HEK293 (cell line): Measurements from ENCODE around the gene GABPB1.
A peak's percentile ranks its signal among the peaks of the same experiment; 100 is the strongest.
"Not testable (repeated sequence)": the region's sequence is repeated elsewhere in the genome, so short reads cannot be mapped to it uniquely, and the experiment has no call there.

Source experiments
- CTCF ChIA-PET: fragments of 350-600 bp; formaldehyde crosslinking; extraction: SDS; loops from one replicate; lab custom pipeline; 2021; ENCODE audit warnings: antibody characterized with exemption; lab: Yijun Ruan, JAX
- POLR2A ChIA-PET: fragments of 300-600 bp; formaldehyde crosslinking; extraction: SDS; loops from one replicate; lab custom pipeline; 2020; ENCODE audit warnings: antibody characterized with exemption, inconsistent platforms; lab: Yijun Ruan, JAX
- H3K27ac ChIP-seq: fragments of 200-500 bp; sonication (Bioruptor generic); 2 replicates; pipeline ENCODE4 v1.5.1; 2014; ENCODE audit warnings: low read depth, low read length, control low read depth, inconsistent platforms; ENCODE audit errors: extremely low read depth
- H3K36me3 ChIP-seq, 2 experiments: fragments of 200-500 bp in 1 of 2; sonication (Bioruptor generic) in 1 of 2; 1 replicate in 1 of 2; 2 replicates in 1 of 2; pipeline ENCODE4 v1.5.1; 2014 to 2017; ENCODE audit warnings: inconsistent platforms in 2 of 2, low read length in 2 of 2; ENCODE audit not compliant: control insufficient read depth in 2 of 2, insufficient read depth in 1 of 2
- H3K4me1 ChIP-seq: fragments of 200-500 bp; sonication (Bioruptor generic); 2 replicates; pipeline ENCODE4 v1.5.1; 2014; ENCODE audit warnings: mild to moderate bottlenecking, low read length, inconsistent platforms; ENCODE audit not compliant: control insufficient read depth, insufficient read depth
- H3K4me3 ChIP-seq: 2 replicates; pipeline ENCODE4 v1.5.1; 2011; ENCODE audit warnings: low read depth, mild to moderate bottlenecking, control low read depth, low read length, moderate library complexity
- H3K9me3 ChIP-seq: fragments of 200-500 bp; sonication (Bioruptor generic); 2 replicates; pipeline ENCODE4 v1.5.1; 2014; ENCODE audit warnings: low read depth, low read length, inconsistent platforms; ENCODE audit not compliant: control insufficient read depth, insufficient read depth
- SP3 ChIP-seq: fragments of 450-650 bp; formaldehyde crosslinking; IDR thresholded peaks from 2 replicates; pipeline ENCODE4 v1.5.1; 2016; ENCODE audit warnings: missing biosample characterization, missing genetic modification characterization
- YY2 ChIP-seq: fragments of 450-650 bp; formaldehyde crosslinking; IDR thresholded peaks from 2 replicates; pipeline ENCODE4 v1.5.1; 2016; ENCODE audit warnings: missing biosample characterization, missing genetic modification characterization
- ZBTB8A ChIP-seq: fragments of 450-650 bp; formaldehyde crosslinking; IDR thresholded peaks from 2 replicates; pipeline ENCODE4 v1.5.1; 2016; ENCODE audit warnings: missing biosample characterization, missing genetic modification characterization
- ZIC2 ChIP-seq: fragments of 450-650 bp; formaldehyde crosslinking; IDR thresholded peaks from 2 replicates; pipeline ENCODE4 v1.5.1; 2016; ENCODE audit warnings: missing biosample characterization, missing genetic modification characterization
- ZNF16 ChIP-seq: fragments of 450-650 bp; formaldehyde crosslinking; IDR thresholded peaks from 2 replicates; pipeline ENCODE4 v1.5.1; 2016; ENCODE audit warnings: low read depth, missing biosample characterization, missing genetic modification characterization
- ZNF600 ChIP-seq: fragments of 450-650 bp; formaldehyde crosslinking; IDR thresholded peaks from 2 replicates; pipeline ENCODE4 v1.5.1; 2016; ENCODE audit warnings: missing biosample characterization, missing genetic modification characterization
- ZSCAN23 ChIP-seq: fragments of 450-650 bp; formaldehyde crosslinking; IDR thresholded peaks from 2 replicates; pipeline ENCODE4 v1.5.1; 2016; ENCODE audit warnings: missing biosample characterization, missing genetic modification characterization
- ZSCAN4 ChIP-seq: fragments of 450-650 bp; formaldehyde crosslinking; IDR thresholded peaks from 2 replicates; pipeline ENCODE4 v1.5.1; 2017; ENCODE audit warnings: missing biosample characterization, missing genetic modification characterization
- TF ChIP-seq, protein P1 (sequence below): fragments of 450-650 bp; formaldehyde crosslinking; IDR thresholded peaks from 2 replicates; pipeline ENCODE4 v1.5.1; 2016; ENCODE audit warnings: missing biosample characterization, missing genetic modification characterization
- TF ChIP-seq, protein P2 (sequence below): fragments of 450-650 bp; formaldehyde crosslinking; IDR thresholded peaks from 2 replicates; pipeline ENCODE4 v1.5.1; 2016; ENCODE audit warnings: missing biosample characterization, missing genetic modification characterization
- TF ChIP-seq, protein P3 (sequence below): fragments of 450-650 bp; formaldehyde crosslinking; IDR thresholded peaks from 2 replicates; pipeline ENCODE4 v1.5.1; 2016; ENCODE audit warnings: missing biosample characterization, missing genetic modification characterization
- TF ChIP-seq, protein P4 (sequence below): fragments of 450-650 bp; formaldehyde crosslinking; IDR thresholded peaks from 2 replicates; pipeline ENCODE4 v1.5.0; 2017; ENCODE audit warnings: missing biosample characterization, missing genetic modification characterization, borderline replicate concordance

Gene GABPB1

GRCh38 chr15:50354838-50355618, at the start of gene GABPB1 (continued):
- TF ChIP-seq, protein P1, sequence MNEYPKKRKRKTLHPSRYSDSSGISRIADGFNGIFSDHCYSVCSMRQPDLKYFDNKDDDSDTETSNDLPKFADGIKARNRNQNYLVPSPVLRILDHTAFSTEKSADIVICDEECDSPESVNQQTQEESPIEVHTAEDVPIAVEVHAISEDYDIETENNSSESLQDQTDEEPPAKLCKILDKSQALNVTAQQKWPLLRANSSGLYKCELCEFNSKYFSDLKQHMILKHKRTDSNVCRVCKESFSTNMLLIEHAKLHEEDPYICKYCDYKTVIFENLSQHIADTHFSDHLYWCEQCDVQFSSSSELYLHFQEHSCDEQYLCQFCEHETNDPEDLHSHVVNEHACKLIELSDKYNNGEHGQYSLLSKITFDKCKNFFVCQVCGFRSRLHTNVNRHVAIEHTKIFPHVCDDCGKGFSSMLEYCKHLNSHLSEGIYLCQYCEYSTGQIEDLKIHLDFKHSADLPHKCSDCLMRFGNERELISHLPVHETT = peak; percentile 85
- TF ChIP-seq ZSCAN4 = peak; percentile 56; the same call in 1 of the 2 replicates
- TF ChIP-seq, protein P2, sequence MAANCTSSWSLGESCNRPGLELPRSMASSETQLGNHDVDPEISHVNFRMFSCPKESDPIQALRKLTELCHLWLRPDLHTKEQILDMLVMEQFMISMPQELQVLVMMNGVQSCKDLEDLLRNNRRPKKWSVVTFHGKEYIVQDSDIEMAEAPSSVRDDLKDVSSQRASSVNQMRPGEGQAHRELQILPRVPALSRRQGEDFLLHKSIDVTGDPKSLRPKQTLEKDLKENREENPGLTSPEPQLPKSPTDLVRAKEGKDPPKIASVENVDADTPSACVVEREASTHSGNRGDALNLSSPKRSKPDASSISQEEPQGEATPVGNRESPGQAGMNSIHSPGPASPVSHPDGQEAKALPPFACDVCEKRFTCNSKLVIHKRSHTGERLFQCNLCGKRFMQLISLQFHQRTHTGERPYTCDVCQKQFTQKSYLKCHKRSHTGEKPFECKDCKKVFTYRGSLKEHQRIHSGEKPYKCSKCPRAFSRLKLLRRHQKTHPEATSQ (tag by site-specific recombination) = peak; percentile 49; the same call in 1 of the 2 replicates
- TF ChIP-seq, protein P3, sequence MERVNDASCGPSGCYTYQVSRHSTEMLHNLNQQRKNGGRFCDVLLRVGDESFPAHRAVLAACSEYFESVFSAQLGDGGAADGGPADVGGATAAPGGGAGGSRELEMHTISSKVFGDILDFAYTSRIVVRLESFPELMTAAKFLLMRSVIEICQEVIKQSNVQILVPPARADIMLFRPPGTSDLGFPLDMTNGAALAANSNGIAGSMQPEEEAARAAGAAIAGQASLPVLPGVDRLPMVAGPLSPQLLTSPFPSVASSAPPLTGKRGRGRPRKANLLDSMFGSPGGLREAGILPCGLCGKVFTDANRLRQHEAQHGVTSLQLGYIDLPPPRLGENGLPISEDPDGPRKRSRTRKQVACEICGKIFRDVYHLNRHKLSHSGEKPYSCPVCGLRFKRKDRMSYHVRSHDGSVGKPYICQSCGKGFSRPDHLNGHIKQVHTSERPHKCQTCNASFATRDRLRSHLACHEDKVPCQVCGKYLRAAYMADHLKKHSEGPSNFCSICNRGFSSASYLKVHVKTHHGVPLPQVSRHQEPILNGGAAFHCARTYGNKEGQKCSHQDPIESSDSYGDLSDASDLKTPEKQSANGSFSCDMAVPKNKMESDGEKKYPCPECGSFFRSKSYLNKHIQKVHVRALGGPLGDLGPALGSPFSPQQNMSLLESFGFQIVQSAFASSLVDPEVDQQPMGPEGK = peak; percentile 82
- peak; percentile 58; the same call in 1 of the 2 replicates for TF ChIP-seq ZNF600
- TF ChIP-seq ZSCAN23 (tag by site-specific recombination) = peak; percentile 92
- TF ChIP-seq ZBTB8A = peak; percentile 60; the same call in 1 of the 2 replicates
- TF ChIP-seq, protein P4, sequence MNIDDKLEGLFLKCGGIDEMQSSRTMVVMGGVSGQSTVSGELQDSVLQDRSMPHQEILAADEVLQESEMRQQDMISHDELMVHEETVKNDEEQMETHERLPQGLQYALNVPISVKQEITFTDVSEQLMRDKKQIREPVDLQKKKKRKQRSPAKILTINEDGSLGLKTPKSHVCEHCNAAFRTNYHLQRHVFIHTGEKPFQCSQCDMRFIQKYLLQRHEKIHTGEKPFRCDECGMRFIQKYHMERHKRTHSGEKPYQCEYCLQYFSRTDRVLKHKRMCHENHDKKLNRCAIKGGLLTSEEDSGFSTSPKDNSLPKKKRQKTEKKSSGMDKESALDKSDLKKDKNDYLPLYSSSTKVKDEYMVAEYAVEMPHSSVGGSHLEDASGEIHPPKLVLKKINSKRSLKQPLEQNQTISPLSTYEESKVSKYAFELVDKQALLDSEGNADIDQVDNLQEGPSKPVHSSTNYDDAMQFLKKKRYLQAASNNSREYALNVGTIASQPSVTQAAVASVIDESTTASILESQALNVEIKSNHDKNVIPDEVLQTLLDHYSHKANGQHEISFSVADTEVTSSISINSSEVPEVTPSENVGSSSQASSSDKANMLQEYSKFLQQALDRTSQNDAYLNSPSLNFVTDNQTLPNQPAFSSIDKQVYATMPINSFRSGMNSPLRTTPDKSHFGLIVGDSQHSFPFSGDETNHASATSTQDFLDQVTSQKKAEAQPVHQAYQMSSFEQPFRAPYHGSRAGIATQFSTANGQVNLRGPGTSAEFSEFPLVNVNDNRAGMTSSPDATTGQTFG (tag by site-specific recombination) = peak; percentile 54; the same call in 1 of the 2 replicates
- 0 out of 2 replicates have a peak, but pooled peaks have one; percentile 10 for TF ChIP-seq ZNF16 (tag by site-specific recombination)
- peak; percentile 67 for TF ChIP-seq SP3 (tag by site-specific recombination)
- peak; percentile 70 for TF ChIP-seq ZIC2
- peak; percentile 64 for TF ChIP-seq YY2

- H3K4me3 ChIP-seq, H3K36me3 ChIP-seq, H3K4me1 ChIP-seq, H3K27ac ChIP-seq, CTCF ChIA-PET, H3K9me3 ChIP-seq: not testable (repeated sequence)
- POLR2A ChIA-PET = interaction anchor here (1.0 kb wide), 1 partner anchor 37 kb away, joined by 3 read pairs; the partner anchor contains the start of gene GABPB1
Measured at GRCh38 chr15:50391561-50391960, 36.6 kb upstream of the GABPB1 start.
